Measurements from ENCODE around the gene MYO1A.

GRCh38 chr12:57025196-57025595 lies 24.7 kb downstream of the MYO1A start:
- TF ChIP-seq FOXS1 (CRISPR knock-in tag; IDR thresholded peaks at IDR 0.05) (no peak), RCOR1 (IDR thresholded peaks at IDR 0.05; ENCODE audit: low read depth, low read length) (no peak), PHF8 (IDR thresholded peaks at IDR 0.05; ENCODE audit: borderline replicate concordance, low read depth) (no peak), RARB (CRISPR knock-in tag; IDR thresholded peaks at IDR 0.05) (no peak), HOXB5 (CRISPR knock-in tag; IDR thresholded peaks at IDR 0.05) (no peak), ZSCAN20 (CRISPR knock-in tag; IDR thresholded peaks at IDR 0.05) (no peak)
- TF ChIP-seq, protein P1, sequence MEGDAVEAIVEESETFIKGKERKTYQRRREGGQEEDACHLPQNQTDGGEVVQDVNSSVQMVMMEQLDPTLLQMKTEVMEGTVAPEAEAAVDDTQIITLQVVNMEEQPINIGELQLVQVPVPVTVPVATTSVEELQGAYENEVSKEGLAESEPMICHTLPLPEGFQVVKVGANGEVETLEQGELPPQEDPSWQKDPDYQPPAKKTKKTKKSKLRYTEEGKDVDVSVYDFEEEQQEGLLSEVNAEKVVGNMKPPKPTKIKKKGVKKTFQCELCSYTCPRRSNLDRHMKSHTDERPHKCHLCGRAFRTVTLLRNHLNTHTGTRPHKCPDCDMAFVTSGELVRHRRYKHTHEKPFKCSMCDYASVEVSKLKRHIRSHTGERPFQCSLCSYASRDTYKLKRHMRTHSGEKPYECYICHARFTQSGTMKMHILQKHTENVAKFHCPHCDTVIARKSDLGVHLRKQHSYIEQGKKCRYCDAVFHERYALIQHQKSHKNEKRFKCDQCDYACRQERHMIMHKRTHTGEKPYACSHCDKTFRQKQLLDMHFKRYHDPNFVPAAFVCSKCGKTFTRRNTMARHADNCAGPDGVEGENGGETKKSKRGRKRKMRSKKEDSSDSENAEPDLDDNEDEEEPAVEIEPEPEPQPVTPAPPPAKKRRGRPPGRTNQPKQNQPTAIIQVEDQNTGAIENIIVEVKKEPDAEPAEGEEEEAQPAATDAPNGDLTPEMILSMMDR (IDR thresholded peaks at IDR 0.05), result no peak
